Kidney (tissue), 22 donors: Measurements from ENCODE around the gene LAIR1. TPM values are rescaled to one million over a fixed set of nuclear protein-coding genes. Genes with fewer than 3 reads are reported as not detected.

Source experiments
- DNase-seq, 5 donors: peaks; one replicate each; pipeline ENCODE4 v3.0.0-alpha.2; 2013 to 2020
- FAIRE-seq: peaks from 2 replicates; lab custom pipeline; 2012; peaks lifted over from hg19 to GRCh38; lab: Jason Lieb, UNC
- H3K27ac ChIP-seq, 2 donors: one replicate each; pipeline ENCODE4 v1.7.0; 2013; ENCODE audit warnings: low read depth in 2 of 2, low read length in 2 of 2, inconsistent platforms in 1 of 2
- H3K27me3 ChIP-seq: one replicate; pipeline ENCODE4 v1.7.1; 2013; ENCODE audit warnings: low read length, inconsistent platforms; ENCODE audit not compliant: control insufficient read depth, insufficient read depth
- H3K36me3 ChIP-seq, 3 donors: one replicate each; pipeline versions ENCODE4 v1.7.0 to v1.7.1; 2013; ENCODE audit warnings: low read length in 3 of 3, control low read depth in 1 of 3, inconsistent platforms in 1 of 3; ENCODE audit not compliant: insufficient read depth in 3 of 3, control insufficient read depth in 2 of 3
- H3K4me1 ChIP-seq, 3 donors: one replicate each; pipeline versions ENCODE4 v1.7.0 to v1.7.1; 2013; ENCODE audit warnings: low read length in 3 of 3, inconsistent platforms in 1 of 3, low read depth in 1 of 3; ENCODE audit not compliant: control insufficient read depth in 2 of 3, insufficient read depth in 2 of 3
- H3K4me3 ChIP-seq, 3 donors: one replicate each; pipeline versions ENCODE4 v1.7.0 to v1.8.1; 2013; ENCODE audit warnings: low read length in 3 of 3, control low read depth in 1 of 3, inconsistent platforms in 1 of 3
- H3K9ac ChIP-seq, 3 donors: one replicate each; pipeline versions ENCODE4 v1.7.0 to v1.7.1; 2013; ENCODE audit warnings: low read length in 3 of 3, control low read depth in 1 of 3, inconsistent platforms in 1 of 3
- H3K9me3 ChIP-seq, 3 donors: one replicate each; pipeline versions ENCODE4 v1.7.0 to v1.7.1; 2013; ENCODE audit warnings: low read length in 3 of 3, control low read depth in 1 of 3, inconsistent platforms in 1 of 3; ENCODE audit not compliant: control insufficient read depth in 2 of 3, insufficient read depth in 1 of 3
- CTCF ChIP-seq: IDR thresholded peaks from 3 replicates; pipeline ENCODE4 v1.5.1; 2012; ENCODE audit warnings: mild to moderate bottlenecking, moderate library complexity, borderline replicate concordance; ENCODE audit not compliant: insufficient read depth; ENCODE audit errors: extremely low read depth
- intact Hi-C: fragments of 100-400 bp; cut with DNase I; formaldehyde crosslinking; loops from one replicate; pipeline ENCODE4 v1.11.1; 2022
- long read RNA-seq, 10 donors: library from polyadenylated mRNA in 1 of 10; unstranded in 1 of 10; transcript quantifications; one replicate each; pipeline ENCODE4 v2.0.0 and lab custom pipeline, GENCODE V29; 2021 to 2026
- polyA plus RNA-seq: library from polyadenylated mRNA; stranded (reverse); fragments of 350-450 nt; fragmentation: Illumina TruSeq; extraction: RNeasy Lipid Tissue Mini Kit (QIAGEN cat#74804); gene quantifications from one replicate; pipeline ENCODE4 v1.2.3, GENCODE V29; 2014; ENCODE audit warnings: low read depth, low replicate concordance; ENCODE audit not compliant: insufficient read depth
- total RNA-seq: library from RNA; stranded (reverse); fragmentation: NEBNext Ultra II Directional; extraction: Animal tissue kit (Norgen Biotek cat#: 25700); gene quantifications from one replicate; pipeline ENCODE4 v1.2.1, GENCODE V29; 2021
- donor health status: control.
- donor health status: control.
- donor health status: control.
- donor health status: control.
- donor health status: control.
- donor health status: DM: yes; HTN: yes; CAD: no.
- donor health status: Normal renal cell carcinoma (clear cell type).

Gene LAIR1
- 41.9 TPM for total RNA-seq
- polyA plus RNA-seq: 4.1 TPM
- long read RNA-seq, donor 1: 0 reads
- long read RNA-seq, donor 2: 0 reads
- long read RNA-seq, donor 3, partial matches to known transcripts: 0 of 1 reads
- long read RNA-seq, donor 3, other reads (novel, unspliced or antisense): 0 of 1 reads
- long read RNA-seq, donor 4: 0 reads
- long read RNA-seq, donor 5: 0 reads
- long read RNA-seq, donor 6: 0 reads
- long read RNA-seq, donor 7, full-length matches to known transcripts: 10 of 18 reads
- long read RNA-seq, donor 7, partial matches to known transcripts: 4 of 18 reads
- long read RNA-seq, donor 7, other reads (novel, unspliced or antisense): 4 of 18 reads
- long read RNA-seq, donor 8: 0 reads
- long read RNA-seq, donor 9: 0 reads
- long read RNA-seq, donor 10, partial matches to known transcripts: 0 of 1 reads
- long read RNA-seq, donor 10, other reads (novel, unspliced or antisense): 0 of 1 reads

GRCh38 chr19:54364775-54365257 lies at the start of gene LAIR1:
Gene LAIR1 (minus strand): TSS chr19:54364931. CDS start chr19:54364804, 127 bp downstream.
- no peaks in the 10 kb centered on the region for H3K27me3 ChIP-seq
- no peak for FAIRE-seq
- peak within 1 kb of the TSS in 1 of 2 donors; percentile 28 for H3K27ac ChIP-seq
- DNase-seq: peak in 2 of 5 donors; percentile 15 to 83
- H3K9me3 ChIP-seq: no peaks in the 10 kb centered on the region
- no peaks in the 10 kb centered on the region for H3K36me3 ChIP-seq
- H3K4me3 ChIP-seq: no peak within 1 kb of the TSS
- intact Hi-C loops: no loop called here
- no peak for TF ChIP-seq CTCF
- no peaks in the 10 kb centered on the region for H3K4me1 ChIP-seq
- H3K9ac ChIP-seq: no peak within 1 kb of the TSS

GRCh38 chr19:54414156-54414555 lies 49.4 kb upstream of the LAIR1 start:
- TF ChIP-seq CTCF: no peak
- H3K36me3 ChIP-seq: no peaks in the 10 kb centered on the region
- intact Hi-C loops: no loop called here
- no peak overlapping the region for H3K9ac ChIP-seq
- peaks cover 17% of the 10 kb centered on the region for H3K27me3 ChIP-seq
- DNase-seq (no peak), FAIRE-seq (no peak)
- H3K4me3 ChIP-seq: no peak overlapping the region
- no peak overlapping the region for H3K27ac ChIP-seq
- H3K9me3 ChIP-seq: no peaks in the 10 kb centered on the region
- no peaks in the 10 kb centered on the region for H3K4me1 ChIP-seq

GRCh38 chr19:54412877-54413276 lies 48.1 kb upstream of the LAIR1 start:
- Histone ChIP-seq H3K36me3 (no peaks in the 10 kb centered on the region), H3K4me3 (no peak overlapping the region), H3K27me3 (peaks cover 17% of the 10 kb centered on the region), H3K4me1 (no peaks in the 10 kb centered on the region), H3K9me3 (no peaks in the 10 kb centered on the region), H3K9ac (no peak overlapping the region), H3K27ac (no peak overlapping the region)
- TF ChIP-seq CTCF: no peak
- intact Hi-C loops: no loop called here
- FAIRE-seq (no peak), DNase-seq (no peak)
